Osteocyte (in vitro differentiated cells): ENCODE results near the gene TTC27. TPM values are rescaled to one million over a fixed set of nuclear protein-coding genes. Genes with fewer than 3 reads are reported as not detected.

Experiments
- DNase-seq: peaks from one replicate; pipeline ENCODE4 v3.0.0; 2021; ENCODE audit warnings: mixed read lengths; ENCODE audit not compliant: unreplicated experiment; ENCODE audit errors: extremely low spot score
- H3K27ac Mint-ChIP-seq: one replicate; pipeline ENCODE4 v1.8.0; 2021; ENCODE audit warnings: mild to moderate bottlenecking, mixed read lengths; ENCODE audit not compliant: unreplicated experiment
- H3K27me3 Mint-ChIP-seq: one replicate; pipeline ENCODE4 v1.8.0; 2021; ENCODE audit warnings: mixed read lengths; ENCODE audit not compliant: unreplicated experiment
- H3K36me3 Mint-ChIP-seq: one replicate; pipeline ENCODE4 v1.8.0; 2021; ENCODE audit warnings: mixed read lengths; ENCODE audit not compliant: unreplicated experiment
- H3K4me1 Mint-ChIP-seq: one replicate; pipeline ENCODE4 v1.8.0; 2021; ENCODE audit warnings: mixed read lengths; ENCODE audit not compliant: unreplicated experiment
- H3K4me3 Mint-ChIP-seq: one replicate; pipeline ENCODE4 v1.8.0; 2021; ENCODE audit warnings: mild to moderate bottlenecking, moderate library complexity, mixed read lengths; ENCODE audit not compliant: unreplicated experiment
- H3K9me3 Mint-ChIP-seq: one replicate; pipeline ENCODE4 v1.8.0; 2021; ENCODE audit warnings: mixed read lengths; ENCODE audit not compliant: unreplicated experiment
- CTCF ChIP-seq: fragments of 200-600 bp; sonication (generic); IDR thresholded peaks from 2 replicates; pipeline ENCODE4 v1.5.0; 2021; ENCODE audit warnings: antibody characterized with exemption, mild to moderate bottlenecking, moderate library complexity
- total RNA-seq: library from RNA; stranded (reverse); gene quantifications from 2 replicates; pipeline ENCODE4 v1.2.1, GENCODE V29; 2021

TTC27 gene
- total RNA-seq, 1 donor from 2014 or later = 14.2 TPM

- DNase-seq = no peak
- Mint-ChIP-seq H3K4me3 (no peak overlapping the region), H3K27me3 (no peaks in the 10 kb centered on the region), H3K27ac (no peak overlapping the region), H3K9me3 (no peaks in the 10 kb centered on the region), H3K36me3 (no peaks in the 10 kb centered on the region), H3K4me1 (peaks cover 6% of the 10 kb centered on the region)
- peak; percentile 89 for TF ChIP-seq CTCF
Observed at GRCh38 chr2:32772638-32773447, 145.0 kb downstream of the TTC27 start.

- DNase-seq = no peak
- H3K27me3 Mint-ChIP-seq = no peaks in the 10 kb centered on the region
- H3K4me1 Mint-ChIP-seq = peaks cover 6% of the 10 kb centered on the region
- no peak overlapping the region for H3K4me3 Mint-ChIP-seq
- no peak for TF ChIP-seq CTCF
- peaks cover 1% of the 10 kb centered on the region for H3K36me3 Mint-ChIP-seq
- H3K9me3 Mint-ChIP-seq = no peaks in the 10 kb centered on the region
- no peak overlapping the region for H3K27ac Mint-ChIP-seq
Observed at GRCh38 chr2:32773448-32773808, 145.6 kb downstream of the TTC27 start.

- TF ChIP-seq CTCF = no peak
- DNase-seq = no peak
- Mint-ChIP-seq H3K27me3 (no peaks in the 10 kb centered on the region), H3K27ac (no peak overlapping the region), H3K4me3 (no peak overlapping the region), H3K36me3 (peaks cover 13% of the 10 kb centered on the region), H3K9me3 (peaks cover 8% of the 10 kb centered on the region), H3K4me1 (peaks cover 6% of the 10 kb centered on the region)
Observed at GRCh38 chr2:32775954-32776353, 148.1 kb downstream of the TTC27 start.

- Mint-ChIP-seq H3K4me1 (peaks cover 6% of the 10 kb centered on the region), H3K36me3 (peaks cover 24% of the 10 kb centered on the region), H3K4me3 (no peak overlapping the region), H3K27me3 (no peaks in the 10 kb centered on the region), H3K9me3 (peaks cover 13% of the 10 kb centered on the region), H3K27ac (no peak overlapping the region)
- no peak for TF ChIP-seq CTCF
- DNase-seq = no peak
Observed at GRCh38 chr2:32777714-32778113, 149.9 kb downstream of the TTC27 start.

- no peak for TF ChIP-seq CTCF
- DNase-seq = no peak
- Mint-ChIP-seq H3K4me1 (no peaks in the 10 kb centered on the region), H3K27ac (no peak overlapping the region), H3K4me3 (no peak overlapping the region), H3K27me3 (no peaks in the 10 kb centered on the region), H3K9me3 (peaks cover 18% of the 10 kb centered on the region), H3K36me3 (peaks cover 42% of the 10 kb centered on the region)
Observed at GRCh38 chr2:32780961-32781360, 153.1 kb downstream of the TTC27 start.
